Measurements from ENCODE around the gene MYMK.
A peak's percentile ranks its signal among the peaks of the same experiment; 100 is the strongest.

Gene MYMK

DNA sequence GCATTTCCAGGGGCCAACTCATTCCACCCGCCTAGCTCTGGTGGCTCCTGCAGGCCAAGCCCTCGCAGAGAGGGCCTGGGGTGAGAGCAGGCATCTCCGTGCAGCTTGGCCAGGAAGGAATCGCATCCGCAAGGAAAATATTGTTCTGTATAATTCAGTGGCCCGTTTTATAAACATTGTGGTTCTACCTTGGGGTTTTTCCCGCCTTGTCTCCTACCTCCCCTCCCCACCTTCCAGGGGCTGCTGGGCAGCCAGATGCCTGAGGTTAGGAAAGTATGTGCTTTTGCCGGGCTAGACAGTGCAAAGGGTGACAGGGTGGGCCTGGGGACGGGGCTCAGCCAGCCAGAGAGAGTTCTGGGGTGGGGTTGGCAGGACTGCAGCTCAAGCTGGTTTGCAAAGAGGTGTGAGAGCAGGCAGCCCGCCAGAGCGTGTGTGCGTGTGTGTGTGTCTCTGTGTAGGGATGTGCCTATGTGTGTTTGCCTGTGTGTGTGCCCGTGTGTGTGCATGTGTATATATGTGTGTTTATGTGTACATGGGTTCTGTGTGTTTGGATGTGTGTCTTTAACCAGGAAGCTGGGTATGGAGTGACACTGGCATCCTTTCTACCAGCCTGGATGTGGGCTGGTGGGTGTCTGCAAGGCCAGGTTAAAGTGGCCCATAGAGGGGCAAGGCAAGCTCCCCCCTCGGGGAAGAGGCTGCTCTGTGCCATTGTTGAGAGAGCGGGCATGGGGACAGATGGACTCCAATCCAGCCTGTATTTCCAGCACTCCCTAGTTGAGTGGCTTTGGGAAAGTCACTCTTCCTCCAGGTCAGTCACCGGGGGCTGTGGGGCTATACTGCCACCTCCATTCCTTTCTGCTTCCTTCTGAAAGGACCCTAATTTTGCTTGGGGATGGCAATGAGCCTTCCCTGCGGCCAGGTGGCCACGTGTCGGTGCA is 35.2 kb downstream of the MYMK start:
- H3K4me1 ChIP-seq (ENCODE audit: control insufficient read depth, insufficient read depth, low read length, poor library complexity, severe bottlenecking), result peaks cover 21% of the 10 kb centered on the region
- H3K27ac ChIP-seq (ENCODE audit: low read depth, low read length, severe bottlenecking), result no peak overlapping the region
- H3K36me3 ChIP-seq (ENCODE audit: control insufficient read depth, insufficient read depth, low read length), result no peaks in the 10 kb centered on the region
- no peak overlapping the region for H3K4me3 ChIP-seq (ENCODE audit: extremely low read depth, insufficient read depth, low read length, poor library complexity, severe bottlenecking)
- no peaks in the 10 kb centered on the region for H3K9me3 ChIP-seq (ENCODE audit: control insufficient read depth, low read length)
- 92 to 94% methylated on average over 11 to 16 of the region's 19 CpGs for WGBS, 2 experiments (ENCODE audit: insufficient coverage in 2 of 2)

DNA sequence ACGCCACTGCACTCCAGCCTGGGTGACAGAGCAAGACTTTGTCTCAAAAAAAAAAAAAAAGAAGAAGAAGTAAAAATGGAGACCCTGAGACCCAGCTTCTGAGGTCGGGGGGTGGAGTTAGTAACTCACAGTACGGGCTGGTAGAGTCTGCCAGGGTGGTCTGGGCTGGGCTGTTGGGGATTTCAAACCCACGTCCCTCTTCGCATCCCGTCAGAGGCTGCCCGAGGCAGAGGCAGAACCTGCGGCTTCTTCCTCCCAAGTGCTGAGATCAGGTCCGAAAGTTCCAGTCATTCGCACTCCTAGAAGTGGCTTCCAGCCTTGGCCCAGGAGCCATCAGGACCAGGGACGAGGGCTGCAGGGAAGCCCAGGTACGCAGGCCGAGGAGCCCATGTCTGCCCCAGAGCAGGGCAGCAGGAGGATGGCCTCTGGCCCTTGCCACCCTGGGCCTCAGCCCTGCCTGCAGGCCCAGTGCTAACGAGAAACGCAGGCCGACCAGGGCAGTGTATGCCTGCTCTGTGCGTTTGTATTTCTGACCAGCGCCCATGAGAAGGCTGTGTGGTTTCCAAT is 36.0 kb downstream of the MYMK start:
- Histone ChIP-seq H3K36me3 (ENCODE audit: control insufficient read depth, insufficient read depth, low read length) (no peaks in the 10 kb centered on the region), H3K9me3 (ENCODE audit: control insufficient read depth, low read length) (no peaks in the 10 kb centered on the region), H3K4me1 (ENCODE audit: control insufficient read depth, insufficient read depth, low read length, poor library complexity, severe bottlenecking) (peaks cover 21% of the 10 kb centered on the region), H3K27ac (ENCODE audit: low read depth, low read length, severe bottlenecking) (no peak overlapping the region), H3K4me3 (ENCODE audit: extremely low read depth, insufficient read depth, low read length, poor library complexity, severe bottlenecking) (no peak overlapping the region)
- WGBS, 2 experiments (ENCODE audit: insufficient coverage in 2 of 2), result 97% methylated on average over 16 to 17 of the region's 18 CpGs

DNA sequence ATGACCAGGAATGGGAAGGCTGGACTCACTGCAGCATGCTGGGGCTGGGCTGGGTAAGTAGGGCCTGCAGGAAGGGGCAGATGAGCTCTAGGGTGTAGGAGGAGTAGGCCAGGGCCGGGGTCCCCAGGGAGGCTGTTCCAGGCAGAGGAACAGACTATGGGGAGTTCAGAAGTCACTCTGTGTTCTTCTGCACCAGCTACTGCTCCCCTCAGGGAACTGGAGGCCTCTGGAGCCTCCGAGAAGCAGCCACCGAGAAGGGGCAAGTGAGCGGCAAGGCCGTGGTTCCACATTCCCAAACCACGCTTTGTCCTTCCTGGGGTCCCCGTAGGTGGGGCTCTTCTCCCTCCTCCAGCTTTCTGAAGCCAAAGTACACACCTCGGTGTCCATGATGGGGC is 37.4 kb downstream of the MYMK start:
- Histone ChIP-seq H3K4me1 (ENCODE audit: control insufficient read depth, insufficient read depth, low read length, poor library complexity, severe bottlenecking) (peaks cover 14% of the 10 kb centered on the region), H3K36me3 (ENCODE audit: control insufficient read depth, insufficient read depth, low read length) (no peaks in the 10 kb centered on the region), H3K4me3 (ENCODE audit: extremely low read depth, insufficient read depth, low read length, poor library complexity, severe bottlenecking) (no peak overlapping the region), H3K9me3 (ENCODE audit: control insufficient read depth, low read length) (no peaks in the 10 kb centered on the region), H3K27ac (ENCODE audit: low read depth, low read length, severe bottlenecking) (no peak overlapping the region)
- WGBS, 2 experiments (ENCODE audit: insufficient coverage in 2 of 2), result 93 to 98% methylated on average over 8 of the region's 8 CpGs

- H3K4me1 ChIP-seq (ENCODE audit: control insufficient read depth, insufficient read depth, low read length, poor library complexity, severe bottlenecking), result peaks cover 9% of the 10 kb centered on the region
- H3K4me3 ChIP-seq (ENCODE audit: extremely low read depth, insufficient read depth, low read length, poor library complexity, severe bottlenecking), result no peak overlapping the region
- H3K9me3 ChIP-seq (ENCODE audit: control insufficient read depth, low read length), result no peaks in the 10 kb centered on the region
- WGBS, 2 experiments (ENCODE audit: insufficient coverage in 2 of 2), result 86 to 94% methylated on average over 15 to 25 of the region's 25 CpGs
- H3K36me3 ChIP-seq (ENCODE audit: control insufficient read depth, insufficient read depth, low read length), result no peaks in the 10 kb centered on the region
- no peak overlapping the region for H3K27ac ChIP-seq (ENCODE audit: low read depth, low read length, severe bottlenecking)
These were observed 39.1 kb downstream of the MYMK start for GRCh38 chr9:133485531-133486260.

DNA sequence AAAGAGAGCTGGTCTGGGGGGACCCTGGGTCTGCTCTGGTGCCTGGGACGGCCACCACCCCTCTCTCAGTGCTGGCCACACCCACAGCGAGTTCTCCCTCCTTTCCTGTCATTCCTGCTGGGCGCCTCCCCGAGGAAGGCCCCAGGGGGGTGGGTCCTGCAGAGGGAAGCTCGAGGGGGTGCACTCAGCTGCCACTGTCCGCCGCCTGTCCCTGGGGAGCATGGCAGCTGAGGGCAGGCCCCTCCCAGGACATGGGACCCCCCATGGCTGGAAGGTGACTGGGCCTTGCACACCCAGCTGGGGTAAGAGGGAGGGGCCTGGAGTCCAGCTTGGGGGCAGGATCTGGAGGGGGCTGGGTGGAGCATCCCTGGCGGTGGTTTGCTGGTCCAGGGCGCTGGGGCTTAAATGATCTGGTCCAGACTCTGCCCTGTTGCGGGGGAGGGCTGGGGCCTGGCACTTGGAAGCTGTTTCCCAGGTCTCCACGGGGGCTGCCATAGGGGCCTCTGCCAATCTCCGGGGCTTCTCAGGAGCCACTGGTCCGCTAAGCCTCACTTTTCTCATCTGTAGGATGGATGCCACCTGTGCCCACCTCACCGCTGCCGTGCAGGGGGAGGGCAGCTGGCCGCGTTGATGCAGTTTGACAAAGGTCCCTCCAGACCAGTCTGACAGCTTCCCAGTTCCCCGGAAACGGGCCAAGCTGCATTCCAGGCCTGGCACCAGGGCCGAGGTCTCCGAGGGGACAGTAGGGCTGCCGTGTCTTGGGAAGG is 39.9 kb downstream of the MYMK start:
- H3K27ac ChIP-seq (ENCODE audit: low read depth, low read length, severe bottlenecking), result no peak overlapping the region
- no peaks in the 10 kb centered on the region for H3K9me3 ChIP-seq (ENCODE audit: control insufficient read depth, low read length)
- no peaks in the 10 kb centered on the region for H3K36me3 ChIP-seq (ENCODE audit: control insufficient read depth, insufficient read depth, low read length)
- H3K4me3 ChIP-seq (ENCODE audit: extremely low read depth, insufficient read depth, low read length, poor library complexity, severe bottlenecking), result no peak overlapping the region
- WGBS, 2 experiments (ENCODE audit: insufficient coverage in 2 of 2), result 84 to 86% methylated on average over 14 to 18 of the region's 22 CpGs
- peaks cover 9% of the 10 kb centered on the region for H3K4me1 ChIP-seq (ENCODE audit: control insufficient read depth, insufficient read depth, low read length, poor library complexity, severe bottlenecking)

GRCh38 chr9:133483611-133484010 is 41.1 kb downstream of the MYMK start:
- no peak overlapping the region for H3K4me3 ChIP-seq (ENCODE audit: extremely low read depth, insufficient read depth, low read length, poor library complexity, severe bottlenecking)
- 89 to 90% methylated on average over 9 of the region's 9 CpGs for WGBS, 2 experiments (ENCODE audit: insufficient coverage in 2 of 2)
- H3K27ac ChIP-seq (ENCODE audit: low read depth, low read length, severe bottlenecking), result no peak overlapping the region
- peaks cover 4% of the 10 kb centered on the region for H3K4me1 ChIP-seq (ENCODE audit: control insufficient read depth, insufficient read depth, low read length, poor library complexity, severe bottlenecking)
- H3K36me3 ChIP-seq (ENCODE audit: control insufficient read depth, insufficient read depth, low read length), result no peaks in the 10 kb centered on the region
- H3K9me3 ChIP-seq (ENCODE audit: control insufficient read depth, low read length), result no peaks in the 10 kb centered on the region

- peak within 1 kb of the TSS; percentile 87 for H3K4me3 ChIP-seq (ENCODE audit: extremely low read depth, insufficient read depth, low read length, poor library complexity, severe bottlenecking)
These were observed 45.7 kb downstream of the MYMK start, which contains the start of gene SLC2A6 for GRCh38 chr9:133478851-133479711. SLC2A6 (minus strand) TSS chr9:133479099; CDS start chr9:133479059, 40 bp downstream.

GRCh38 chr9:133477992-133478850 is 46.5 kb downstream of the MYMK start:
- Histone ChIP-seq H3K36me3 (ENCODE audit: control insufficient read depth, insufficient read depth, low read length) (peaks cover 44% of the 10 kb centered on the region), H3K9me3 (ENCODE audit: control insufficient read depth, low read length) (no peaks in the 10 kb centered on the region), H3K4me3 (ENCODE audit: extremely low read depth, insufficient read depth, low read length, poor library complexity, severe bottlenecking) (peak overlapping the region; percentile 87), H3K4me1 (ENCODE audit: control insufficient read depth, insufficient read depth, low read length, poor library complexity, severe bottlenecking) (peaks cover 15% of the 10 kb centered on the region), H3K27ac (ENCODE audit: low read depth, low read length, severe bottlenecking) (peak overlapping the region; percentile 45)
- 29 to 32% methylated on average over 14 to 16 of the region's 17 CpGs for WGBS, 2 experiments (ENCODE audit: insufficient coverage in 2 of 2)

More at GRCh38 chr9:133478851-133479711, 45.7 kb downstream of the MYMK start, which contains the start of gene SLC2A6:
- WGBS, 2 experiments (ENCODE audit: insufficient coverage in 2 of 2), result 2% methylated on average over 64 to 77 of the region's 84 CpGs
- peaks cover 35% of the 10 kb centered on the region for H3K36me3 ChIP-seq (ENCODE audit: control insufficient read depth, insufficient read depth, low read length)
- no peaks in the 10 kb centered on the region for H3K9me3 ChIP-seq (ENCODE audit: control insufficient read depth, low read length)
- peak within 1 kb of the TSS; percentile 45 for H3K27ac ChIP-seq (ENCODE audit: low read depth, low read length, severe bottlenecking)
- H3K4me1 ChIP-seq (ENCODE audit: control insufficient read depth, insufficient read depth, low read length, poor library complexity, severe bottlenecking), result peaks cover 15% of the 10 kb centered on the region

- H3K4me3 ChIP-seq (ENCODE audit: extremely low read depth, insufficient read depth, low read length, poor library complexity, severe bottlenecking), result peak overlapping the region; percentile 87
- H3K4me1 ChIP-seq (ENCODE audit: control insufficient read depth, insufficient read depth, low read length, poor library complexity, severe bottlenecking), result peaks cover 18% of the 10 kb centered on the region
- 74 to 82% methylated on average over 3 of the region's 4 CpGs for WGBS, 2 experiments (ENCODE audit: insufficient coverage in 2 of 2)
These were observed 47.3 kb downstream of the MYMK start for GRCh38 chr9:133477461-133477860.

More at GRCh38 chr9:133477461-133477860, 47.3 kb downstream of the MYMK start:
- Histone ChIP-seq H3K27ac (ENCODE audit: low read depth, low read length, severe bottlenecking) (no peak overlapping the region), H3K36me3 (ENCODE audit: control insufficient read depth, insufficient read depth, low read length) (peaks cover 51% of the 10 kb centered on the region), H3K9me3 (ENCODE audit: control insufficient read depth, low read length) (no peaks in the 10 kb centered on the region)
